GM12873 (cell line): ENCODE data around the gene EOGT.

Source experiments
- TF ChIP-seq, protein P1 (sequence below): IDR thresholded peaks from 2 replicates; pipeline ENCODE4 v1.5.1; 2012; ENCODE audit warnings: low read depth, mild to moderate bottlenecking, moderate library complexity, low read length, control low read depth; ENCODE audit not compliant: insufficient read depth; ENCODE audit errors: missing control alignments

EOGT gene

DNA sequence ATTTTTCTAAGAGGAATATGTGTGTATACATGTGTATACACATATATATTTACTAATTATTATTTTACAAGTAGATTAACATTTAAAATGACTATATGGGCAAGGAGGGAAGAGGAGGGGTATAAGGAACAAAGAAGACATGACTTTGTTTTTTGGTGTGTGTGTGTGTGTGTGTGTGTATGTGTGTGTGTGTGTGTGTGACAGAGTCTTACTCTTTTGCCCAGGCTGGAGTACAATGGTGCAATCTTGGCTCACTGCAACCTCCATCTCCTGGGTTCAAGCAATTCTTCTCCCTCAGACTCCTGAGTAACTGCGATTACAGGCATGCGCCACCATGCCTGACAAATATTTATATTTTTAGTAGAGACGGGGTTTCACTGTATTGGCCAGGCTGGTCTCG lies 2.6 kb upstream of the EOGT start:
- TF ChIP-seq, protein P1, sequence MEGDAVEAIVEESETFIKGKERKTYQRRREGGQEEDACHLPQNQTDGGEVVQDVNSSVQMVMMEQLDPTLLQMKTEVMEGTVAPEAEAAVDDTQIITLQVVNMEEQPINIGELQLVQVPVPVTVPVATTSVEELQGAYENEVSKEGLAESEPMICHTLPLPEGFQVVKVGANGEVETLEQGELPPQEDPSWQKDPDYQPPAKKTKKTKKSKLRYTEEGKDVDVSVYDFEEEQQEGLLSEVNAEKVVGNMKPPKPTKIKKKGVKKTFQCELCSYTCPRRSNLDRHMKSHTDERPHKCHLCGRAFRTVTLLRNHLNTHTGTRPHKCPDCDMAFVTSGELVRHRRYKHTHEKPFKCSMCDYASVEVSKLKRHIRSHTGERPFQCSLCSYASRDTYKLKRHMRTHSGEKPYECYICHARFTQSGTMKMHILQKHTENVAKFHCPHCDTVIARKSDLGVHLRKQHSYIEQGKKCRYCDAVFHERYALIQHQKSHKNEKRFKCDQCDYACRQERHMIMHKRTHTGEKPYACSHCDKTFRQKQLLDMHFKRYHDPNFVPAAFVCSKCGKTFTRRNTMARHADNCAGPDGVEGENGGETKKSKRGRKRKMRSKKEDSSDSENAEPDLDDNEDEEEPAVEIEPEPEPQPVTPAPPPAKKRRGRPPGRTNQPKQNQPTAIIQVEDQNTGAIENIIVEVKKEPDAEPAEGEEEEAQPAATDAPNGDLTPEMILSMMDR, result no peak

DNA sequence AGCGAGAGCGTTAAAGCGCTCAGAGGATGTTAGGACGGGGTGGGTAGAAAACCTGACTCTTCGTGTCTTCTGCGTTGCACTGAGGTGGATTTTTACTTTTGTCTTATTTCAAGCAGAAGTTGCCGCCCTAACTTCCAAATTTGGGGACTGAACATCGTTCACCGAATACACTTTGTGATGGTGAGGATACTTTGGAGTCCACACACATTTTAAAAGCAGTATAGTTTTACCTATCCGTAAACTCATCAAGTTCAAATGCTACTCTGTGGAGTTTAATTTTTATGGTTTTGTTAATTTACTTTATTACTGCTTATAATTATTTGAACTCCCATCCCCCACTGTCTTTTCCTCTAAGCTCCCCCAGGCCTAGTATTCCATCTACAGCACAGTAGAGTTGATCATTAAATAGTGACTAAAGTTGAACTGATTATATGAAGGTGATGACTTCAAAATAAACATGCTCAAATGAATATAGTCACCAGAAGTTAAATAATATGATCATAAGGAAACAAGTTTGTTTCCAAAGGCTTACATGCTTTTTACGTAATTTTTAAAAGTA lies 617 bp upstream of the EOGT start:
- TF ChIP-seq, protein P1, result no peak

DNA sequence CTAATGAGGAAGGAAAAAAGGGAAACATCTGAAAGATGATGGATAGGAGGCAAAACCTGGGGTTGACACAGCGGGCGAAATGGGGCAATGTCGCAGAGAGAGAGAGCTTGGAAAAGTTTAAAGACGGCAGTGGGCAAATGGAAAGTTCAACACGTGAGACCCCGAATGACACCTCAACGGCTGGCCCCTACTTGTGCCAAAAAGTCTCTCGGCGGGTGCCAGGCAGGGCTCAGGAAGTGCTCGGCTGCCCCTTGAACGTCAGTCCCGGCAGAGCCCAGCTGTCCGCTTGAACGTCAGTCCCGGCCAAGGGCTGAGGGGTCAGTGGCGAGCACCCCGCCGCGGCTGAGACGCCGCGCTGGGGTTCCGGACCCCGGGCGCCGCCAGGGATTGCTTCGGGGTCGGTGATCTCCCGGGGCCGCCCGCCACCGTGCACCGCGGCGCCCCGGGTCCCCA lies 658 bp downstream of the EOGT start:
- TF ChIP-seq, protein P1, result peak; percentile 20

DNA sequence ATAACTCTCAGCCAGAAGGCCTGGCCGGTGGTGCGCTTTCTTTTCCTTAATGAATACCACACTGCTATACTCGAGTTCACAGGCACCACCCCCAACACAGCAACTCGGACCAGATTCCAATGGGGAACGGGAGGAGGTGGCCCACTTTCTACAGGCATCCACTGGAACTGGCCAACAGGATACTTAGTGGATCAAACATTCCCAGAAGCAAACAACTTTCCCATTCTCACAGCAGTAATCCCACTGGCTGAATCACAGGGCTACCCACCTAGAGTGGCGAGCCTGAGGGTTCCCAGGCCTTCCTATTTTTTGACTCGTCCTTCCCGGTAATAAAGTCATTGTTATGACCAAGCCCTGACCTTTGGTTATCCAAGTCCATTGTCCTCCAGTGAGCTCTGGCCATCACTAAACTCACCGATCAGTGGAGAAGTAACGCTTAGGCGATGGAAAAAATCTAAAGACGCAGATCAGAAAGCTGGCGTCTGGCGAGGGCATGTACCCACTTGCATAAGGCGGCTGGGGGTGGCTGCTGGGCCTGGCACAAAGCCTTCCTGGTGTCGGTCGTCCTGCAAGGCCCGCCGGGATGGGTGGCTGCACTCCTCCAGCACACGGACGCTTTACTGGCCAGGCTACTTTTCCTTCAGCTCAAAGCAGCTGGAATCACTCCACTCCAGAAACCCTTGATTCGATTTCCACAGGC lies 1.2 kb downstream of the EOGT start:
- TF ChIP-seq, protein P1, result no peak

DNA sequence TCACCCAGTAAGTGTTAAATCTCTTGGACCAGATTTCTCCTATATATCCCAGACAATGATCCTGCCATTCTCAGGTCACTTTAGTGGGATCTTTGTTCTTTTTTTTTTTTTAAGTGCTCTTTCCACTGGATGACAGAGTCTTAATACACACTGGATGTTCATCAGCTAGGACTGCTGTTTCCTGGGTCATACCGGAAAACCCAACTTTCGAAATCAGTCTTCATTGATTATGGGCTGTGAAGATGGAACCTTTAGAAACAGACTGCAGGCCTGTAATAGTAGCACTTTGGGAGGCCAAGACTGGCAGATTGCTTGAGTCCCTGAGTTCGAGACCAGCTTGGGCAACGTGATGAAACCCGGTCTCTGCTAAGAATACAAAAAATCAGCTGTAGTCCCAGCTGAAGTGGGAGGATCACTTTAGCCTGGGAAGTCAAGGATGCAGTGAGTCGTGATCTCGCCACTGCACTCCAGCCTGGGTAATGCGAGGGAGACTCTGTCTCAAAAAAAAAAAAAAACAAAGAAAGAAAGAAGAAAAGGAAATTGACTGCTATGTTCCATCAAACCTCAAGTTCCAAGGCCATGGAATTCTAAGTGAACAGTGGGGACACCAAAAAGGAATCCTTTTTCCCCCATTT lies 2.3 kb downstream of the EOGT start:
- TF ChIP-seq, protein P1, result no peak

DNA sequence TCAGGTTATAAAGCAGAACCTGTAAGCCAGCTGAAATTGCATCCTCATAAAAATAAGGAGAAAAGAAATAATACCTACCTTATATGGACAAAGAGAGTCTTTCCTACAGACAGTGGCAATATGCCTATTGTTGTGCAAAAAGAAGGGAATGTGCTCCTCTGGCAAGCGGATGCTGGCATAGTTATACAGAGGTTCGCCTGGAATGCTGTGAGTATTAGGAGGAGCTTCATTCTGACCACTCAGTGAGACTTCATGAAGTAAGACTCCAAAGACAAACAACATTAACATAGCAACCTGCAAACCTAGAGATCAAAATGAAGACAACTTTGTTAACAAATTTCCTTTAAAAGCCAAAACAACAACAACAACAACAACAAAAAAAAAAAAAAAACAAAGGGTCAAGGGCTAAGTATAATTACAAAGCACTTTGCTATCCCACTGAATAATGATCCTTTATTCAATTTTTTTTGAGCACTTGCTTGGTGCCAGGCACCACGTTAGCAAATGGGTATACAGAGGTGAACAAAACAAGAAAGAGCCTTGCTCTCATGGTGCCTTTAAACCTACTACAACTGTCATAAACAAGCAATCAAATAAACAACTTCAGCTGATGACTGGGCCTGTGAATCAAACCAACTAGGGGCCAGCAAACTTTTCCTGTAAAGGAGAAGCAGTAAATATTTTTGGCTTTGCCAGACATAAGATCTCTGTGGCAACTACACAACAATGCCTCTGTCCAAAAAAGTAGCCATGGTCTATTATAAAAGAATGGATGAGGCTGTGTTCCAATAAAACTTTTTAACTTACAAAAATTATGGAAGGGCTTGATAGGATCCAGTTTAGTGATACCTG lies 3.7 kb downstream of the EOGT start:
- TF ChIP-seq, protein P1, result no peak

DNA sequence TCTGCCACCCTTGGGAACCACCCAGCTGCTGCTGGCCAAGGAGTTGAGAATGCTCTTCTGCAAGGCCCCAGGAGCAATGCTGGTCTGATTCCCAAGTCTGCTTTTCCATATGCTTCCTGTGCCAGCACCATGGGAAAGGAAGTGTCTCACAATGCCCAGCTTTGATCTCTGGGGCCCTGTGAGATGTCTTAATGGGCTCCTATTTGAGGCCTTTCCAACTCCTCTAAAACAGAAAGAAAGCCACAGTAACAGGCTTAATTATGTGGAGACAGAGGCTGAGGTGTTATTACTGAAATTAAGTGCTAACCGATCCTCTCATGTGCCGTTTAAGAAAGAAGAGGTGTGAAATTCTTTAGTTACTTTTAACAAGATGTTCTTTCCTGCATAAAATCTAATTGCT lies 4.5 kb downstream of the EOGT start:
- TF ChIP-seq, protein P1, result no peak
